ENCODE data around the gene PRKCZ. TPM values are rescaled to one million over a fixed set of nuclear protein-coding genes. Genes with fewer than 3 reads are reported as not detected.

Gene PRKCZ
- total and polyA plus RNA-seq, 9 of the 15 experiments (the other 6 are each of a cell fraction or from before 2014, with no cell fraction given): 0.07 to 3.1 (median 1.3) TPM

GRCh38 chr1:2226525-2227345, 176.5 kb downstream of the PRKCZ start (continued):
- no peak for TF ChIP-seq POLR3G (IDR thresholded peaks at IDR 0.05; ENCODE audit: extremely low read depth, insufficient read length, insufficient replicate concordance)
- no peak for TF ChIP-seq ZNF23 (CRISPR knock-in tag; IDR thresholded peaks at IDR 0.05)
- TF ChIP-seq ZNF12 (CRISPR knock-in tag; IDR thresholded peaks at IDR 0.05): no peak
- TF ChIP-seq TSC22D4 (tag; IDR thresholded peaks at IDR 0.05): no peak
- no peak for TF ChIP-seq DNMT1 (IDR thresholded peaks at IDR 0.05)
- TF ChIP-seq NR2C2 (CRISPR knock-in tag; IDR thresholded peaks at IDR 0.05): peak; percentile 51; the same call in 1 of the 2 replicates
- peak; percentile 71 for TF ChIP-seq NR2C2 (tag; IDR thresholded peaks at IDR 0.05)
- 0 out of 2 replicates have a peak, but pooled peaks have one; percentile 23 for TF ChIP-seq BRD4 (IDR thresholded peaks at IDR 0.05)
- TF ChIP-seq PPARD (CRISPR knock-in tag; IDR thresholded peaks at IDR 0.05): no peak
- TF ChIP-seq, protein P1, sequence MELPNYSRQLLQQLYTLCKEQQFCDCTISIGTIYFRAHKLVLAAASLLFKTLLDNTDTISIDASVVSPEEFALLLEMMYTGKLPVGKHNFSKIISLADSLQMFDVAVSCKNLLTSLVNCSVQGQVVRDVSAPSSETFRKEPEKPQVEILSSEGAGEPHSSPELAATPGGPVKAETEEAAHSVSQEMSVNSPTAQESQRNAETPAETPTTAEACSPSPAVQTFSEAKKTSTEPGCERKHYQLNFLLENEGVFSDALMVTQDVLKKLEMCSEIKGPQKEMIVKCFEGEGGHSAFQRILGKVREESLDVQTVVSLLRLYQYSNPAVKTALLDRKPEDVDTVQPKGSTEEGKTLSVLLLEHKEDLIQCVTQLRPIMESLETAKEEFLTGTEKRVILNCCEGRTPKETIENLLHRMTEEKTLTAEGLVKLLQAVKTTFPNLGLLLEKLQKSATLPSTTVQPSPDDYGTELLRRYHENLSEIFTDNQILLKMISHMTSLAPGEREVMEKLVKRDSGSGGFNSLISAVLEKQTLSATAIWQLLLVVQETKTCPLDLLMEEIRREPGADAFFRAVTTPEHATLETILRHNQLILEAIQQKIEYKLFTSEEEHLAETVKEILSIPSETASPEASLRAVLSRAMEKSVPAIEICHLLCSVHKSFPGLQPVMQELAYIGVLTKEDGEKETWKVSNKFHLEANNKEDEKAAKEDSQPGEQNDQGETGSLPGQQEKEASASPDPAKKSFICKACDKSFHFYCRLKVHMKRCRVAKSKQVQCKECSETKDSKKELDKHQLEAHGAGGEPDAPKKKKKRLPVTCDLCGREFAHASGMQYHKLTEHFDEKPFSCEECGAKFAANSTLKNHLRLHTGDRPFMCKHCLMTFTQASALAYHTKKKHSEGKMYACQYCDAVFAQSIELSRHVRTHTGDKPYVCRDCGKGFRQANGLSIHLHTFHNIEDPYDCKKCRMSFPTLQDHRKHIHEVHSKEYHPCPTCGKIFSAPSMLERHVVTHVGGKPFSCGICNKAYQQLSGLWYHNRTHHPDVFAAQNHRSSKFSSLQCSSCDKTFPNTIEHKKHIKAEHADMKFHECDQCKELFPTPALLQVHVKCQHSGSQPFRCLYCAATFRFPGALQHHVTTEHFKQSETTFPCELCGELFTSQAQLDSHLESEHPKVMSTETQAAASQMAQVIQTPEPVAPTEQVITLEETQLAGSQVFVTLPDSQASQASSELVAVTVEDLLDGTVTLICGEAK (IDR thresholded peaks at IDR 0.05): 0 out of 2 replicates have a peak, but pooled peaks have one; percentile 8
- TF ChIP-seq, protein P1 (CRISPR knock-in tag; IDR thresholded peaks at IDR 0.05): no peak
- no peak for TF ChIP-seq ESRRB (CRISPR knock-in tag; IDR thresholded peaks at IDR 0.05; ENCODE audit: borderline replicate concordance)
- no peak; a peak in 1 of 4 replicates for TF ChIP-seq SRF (CRISPR knock-in tag; IDR thresholded peaks at IDR 0.05)
- TF ChIP-seq PCBP2 (IDR thresholded peaks at IDR 0.05; ENCODE audit: low read depth, low read length, poor library complexity, severe bottlenecking): no peak
- no peak for TF ChIP-seq ZNF217 (CRISPR knock-in tag; IDR thresholded peaks at IDR 0.05)
- no peak for TF ChIP-seq CBFA2T3 (IDR thresholded peaks at IDR 0.05)
- no peak for TF ChIP-seq ZBTB26 (CRISPR knock-in tag; IDR thresholded peaks at IDR 0.05)
- peak; percentile 36; the same call in 1 of the 2 replicates for TF ChIP-seq ZNF263 (CRISPR knock-in tag; IDR thresholded peaks at IDR 0.05; ENCODE audit: borderline replicate concordance)
- TF ChIP-seq PTBP1 (IDR thresholded peaks at IDR 0.05; ENCODE audit: low read depth, low read length): no peak
